ENCODE results near the gene MPL.
A peak's percentile ranks its signal among the peaks of the same experiment; 100 is the strongest.

Gene MPL

GRCh38 chr1:43363283-43363934, 25.8 kb downstream of the MPL start:
- Histone ChIP-seq H3K36me3 (ENCODE audit: control insufficient read depth, insufficient read depth, low read length) (no peaks in the 10 kb centered on the region), H3K4me3 (ENCODE audit: low read depth, low read length) (no peak overlapping the region), H3K4me2 (ENCODE audit: low read length) (no peak overlapping the region), H3K27ac (no peak overlapping the region), H3K9ac (no peak overlapping the region), H3K9me3 (ENCODE audit: control insufficient read depth, low read length) (no peaks in the 10 kb centered on the region), H2AFZ (no peak overlapping the region), H3K4me1 (no peaks in the 10 kb centered on the region), H3K79me2 (no peaks in the 10 kb centered on the region), H3K27me3 (ENCODE audit: control insufficient read depth, insufficient read depth, low read length) (no peaks in the 10 kb centered on the region)
- TF ChIP-seq CTCF (IDR thresholded peaks at IDR 0.05): no peak

- TF ChIP-seq CTCF (IDR thresholded peaks at IDR 0.05): no peak
- no peaks in the 10 kb centered on the region for H3K9me3 ChIP-seq (ENCODE audit: control insufficient read depth, low read length)
- H3K4me2 ChIP-seq (ENCODE audit: low read length): no peak overlapping the region
- H3K36me3 ChIP-seq (ENCODE audit: control insufficient read depth, insufficient read depth, low read length): no peaks in the 10 kb centered on the region
- no peak overlapping the region for H3K9ac ChIP-seq
- H2AFZ ChIP-seq: no peak overlapping the region
- no peaks in the 10 kb centered on the region for H3K27me3 ChIP-seq (ENCODE audit: control insufficient read depth, insufficient read depth, low read length)
- no peak overlapping the region for H3K4me3 ChIP-seq (ENCODE audit: low read depth, low read length)
- peaks cover 3% of the 10 kb centered on the region for H3K4me1 ChIP-seq
- no peak overlapping the region for H3K27ac ChIP-seq
- no peaks in the 10 kb centered on the region for H3K79me2 ChIP-seq
Measured at GRCh38 chr1:43363935-43364525, 26.4 kb downstream of the MPL start.

GRCh38 chr1:43365678-43366077, 28.1 kb downstream of the MPL start:
- Histone ChIP-seq H3K27ac (no peak overlapping the region), H2AFZ (no peak overlapping the region), H3K79me2 (no peaks in the 10 kb centered on the region), H3K9me3 (ENCODE audit: control insufficient read depth, low read length) (no peaks in the 10 kb centered on the region), H3K9ac (no peak overlapping the region), H3K27me3 (ENCODE audit: control insufficient read depth, insufficient read depth, low read length) (no peaks in the 10 kb centered on the region), H3K4me1 (peaks cover 3% of the 10 kb centered on the region), H3K4me3 (ENCODE audit: low read depth, low read length) (no peak overlapping the region), H3K4me2 (ENCODE audit: low read length) (no peak overlapping the region), H3K36me3 (ENCODE audit: control insufficient read depth, insufficient read depth, low read length) (no peaks in the 10 kb centered on the region)
- no peak for TF ChIP-seq CTCF (IDR thresholded peaks at IDR 0.05)

- Histone ChIP-seq H3K4me3 (ENCODE audit: low read depth, low read length) (peak overlapping the region; percentile 65), H3K4me1 (peaks cover 3% of the 10 kb centered on the region), H2AFZ (no peak overlapping the region), H3K27ac (no peak overlapping the region), H3K27me3 (ENCODE audit: control insufficient read depth, insufficient read depth, low read length) (no peaks in the 10 kb centered on the region), H3K4me2 (ENCODE audit: low read length) (peak overlapping the region; percentile 86), H3K79me2 (no peaks in the 10 kb centered on the region), H3K36me3 (ENCODE audit: control insufficient read depth, insufficient read depth, low read length) (no peaks in the 10 kb centered on the region), H3K9me3 (ENCODE audit: control insufficient read depth, low read length) (no peaks in the 10 kb centered on the region), H3K9ac (no peak overlapping the region)
- no peak for TF ChIP-seq CTCF (IDR thresholded peaks at IDR 0.05)
Measured at GRCh38 chr1:43366179-43366578, 28.6 kb downstream of the MPL start.

GRCh38 chr1:43366601-43367025, 29.0 kb downstream of the MPL start:
- Histone ChIP-seq H3K4me2 (ENCODE audit: low read length) (peak overlapping the region; percentile 86), H3K36me3 (ENCODE audit: control insufficient read depth, insufficient read depth, low read length) (no peaks in the 10 kb centered on the region), H3K27me3 (ENCODE audit: control insufficient read depth, insufficient read depth, low read length) (no peaks in the 10 kb centered on the region), H3K9me3 (ENCODE audit: control insufficient read depth, low read length) (no peaks in the 10 kb centered on the region), H3K27ac (no peak overlapping the region), H2AFZ (no peak overlapping the region), H3K4me1 (peaks cover 3% of the 10 kb centered on the region), H3K4me3 (ENCODE audit: low read depth, low read length) (peak overlapping the region; percentile 65), H3K79me2 (no peaks in the 10 kb centered on the region), H3K9ac (no peak overlapping the region)
- no peak for TF ChIP-seq CTCF (IDR thresholded peaks at IDR 0.05)
